Astrocyte (in vitro differentiated cells and primary cell): Measurements from ENCODE around the gene SPRR1B. TPM values are rescaled to one million over a fixed set of nuclear protein-coding genes. Genes with fewer than 3 reads are reported as not detected.

Experiments
- DNase-seq: peaks from one replicate; pipeline ENCODE4 v3.0.0-alpha.2; 2010; ENCODE audit warnings: low read depth
- FAIRE-seq: peaks from 2 replicates; lab custom pipeline; 2011; peaks lifted over from hg19 to GRCh38; lab: Jason Lieb, UNC
- H2AFZ ChIP-seq: 2 replicates; pipeline ENCODE4 v1.6.0; 2012; ENCODE audit warnings: low read depth, low read length, inconsistent platforms
- H3K27ac ChIP-seq: 2 replicates; pipeline ENCODE4 v1.5.1; 2011; ENCODE audit warnings: low read depth, low read length, inconsistent platforms
- H3K27me3 ChIP-seq: 2 replicates; pipeline ENCODE4 v1.6.0; 2011; ENCODE audit warnings: low read length, inconsistent platforms; ENCODE audit not compliant: insufficient read depth
- H3K36me3 ChIP-seq: 2 replicates; pipeline ENCODE4 v1.5.1; 2011; ENCODE audit warnings: low read length, inconsistent platforms; ENCODE audit not compliant: insufficient read depth
- H3K4me1 ChIP-seq: 2 replicates; pipeline ENCODE4 v1.5.1; 2011; ENCODE audit warnings: low read length, inconsistent platforms; ENCODE audit not compliant: insufficient read depth
- H3K4me2 ChIP-seq: 2 replicates; pipeline ENCODE4 v1.6.0; 2012; ENCODE audit warnings: low read length, inconsistent platforms
- H3K4me3 ChIP-seq: 2 replicates; pipeline ENCODE4 v1.5.1; 2011; ENCODE audit warnings: low read depth, mild to moderate bottlenecking, low read length, inconsistent platforms; ENCODE audit not compliant: insufficient read depth
- H3K79me2 ChIP-seq: 2 replicates; pipeline ENCODE4 v1.6.0; 2012; ENCODE audit warnings: mild to moderate bottlenecking, low read length, inconsistent platforms; ENCODE audit not compliant: insufficient read depth
- H3K9ac ChIP-seq: 2 replicates; pipeline ENCODE4 v1.6.0; 2012; ENCODE audit warnings: mild to moderate bottlenecking, low read length, inconsistent platforms
- H3K9me3 ChIP-seq: 2 replicates; pipeline ENCODE4 v1.5.1; 2012; ENCODE audit warnings: low read depth, mild to moderate bottlenecking, low read length, inconsistent platforms; ENCODE audit not compliant: insufficient read depth
- H4K20me1 ChIP-seq: 2 replicates; pipeline ENCODE4 v1.6.0; 2012; ENCODE audit warnings: low read length, inconsistent platforms; ENCODE audit not compliant: insufficient read depth
- H3K27ac Mint-ChIP-seq: one replicate; pipeline ENCODE4 v1.8.0; 2021; ENCODE audit warnings: mild to moderate bottlenecking, mixed read lengths; ENCODE audit not compliant: unreplicated experiment
- H3K27me3 Mint-ChIP-seq: one replicate; pipeline ENCODE4 v1.8.0; 2021; ENCODE audit warnings: low read depth, mixed read lengths; ENCODE audit not compliant: unreplicated experiment
- H3K36me3 Mint-ChIP-seq: one replicate; pipeline ENCODE4 v1.8.0; 2021; ENCODE audit warnings: low read depth, mixed read lengths; ENCODE audit not compliant: unreplicated experiment
- H3K4me1 Mint-ChIP-seq: one replicate; pipeline ENCODE4 v1.8.0; 2021; ENCODE audit warnings: low read depth, mixed read lengths; ENCODE audit not compliant: unreplicated experiment
- H3K4me3 Mint-ChIP-seq: one replicate; pipeline ENCODE4 v1.8.0; 2021; ENCODE audit warnings: mild to moderate bottlenecking, moderate library complexity, mixed read lengths; ENCODE audit not compliant: unreplicated experiment
- H3K9me3 Mint-ChIP-seq: one replicate; pipeline ENCODE4 v1.8.0; 2021; ENCODE audit warnings: mild to moderate bottlenecking, mixed read lengths; ENCODE audit not compliant: unreplicated experiment
- CTCF ChIP-seq: IDR thresholded peaks from 2 replicates; pipeline ENCODE4 v1.5.1; 2011; ENCODE audit warnings: low read depth, mild to moderate bottlenecking, inconsistent platforms, low read length, moderate library complexity; ENCODE audit not compliant: insufficient read depth
- EZH2 ChIP-seq: IDR thresholded peaks from 2 replicates; pipeline ENCODE4 v1.6.1; 2012; ENCODE audit warnings: mild to moderate bottlenecking, low read length, inconsistent platforms; ENCODE audit not compliant: insufficient read depth
- total RNA-seq: library from RNA; stranded (reverse); gene quantifications from 2 replicates; pipeline ENCODE4 v1.2.1, GENCODE V29; 2021

Gene SPRR1B
- total RNA-seq, 1 donor from 2014 or later: 0.39 TPM

- H3K36me3 Mint-ChIP-seq: no peaks in the 10 kb centered on the region
- H3K4me1 Mint-ChIP-seq: no peaks in the 10 kb centered on the region
- Histone ChIP-seq H3K4me1 (no peaks in the 10 kb centered on the region), H3K36me3 (no peaks in the 10 kb centered on the region), H2AFZ (no peak overlapping the region), H3K9ac (no peak overlapping the region), H3K27ac (no peak overlapping the region), H3K27me3 (no peaks in the 10 kb centered on the region), H4K20me1 (no peaks in the 10 kb centered on the region), H3K4me2 (no peak overlapping the region), H3K4me3 (no peak overlapping the region), H3K79me2 (no peaks in the 10 kb centered on the region), H3K9me3 (no peaks in the 10 kb centered on the region)
- H3K27me3 Mint-ChIP-seq: peaks cover 11% of the 10 kb centered on the region
- FAIRE-seq (no peak), DNase-seq (no peak)
- H3K9me3 Mint-ChIP-seq: no peaks in the 10 kb centered on the region
- H3K4me3 Mint-ChIP-seq: no peak overlapping the region
- TF ChIP-seq EZH2 (no peak), CTCF (no peak)
- H3K27ac Mint-ChIP-seq: no peak overlapping the region
Measured at GRCh38 chr1:153023109-153023508, 7.9 kb upstream of the SPRR1B start.

DNA sequence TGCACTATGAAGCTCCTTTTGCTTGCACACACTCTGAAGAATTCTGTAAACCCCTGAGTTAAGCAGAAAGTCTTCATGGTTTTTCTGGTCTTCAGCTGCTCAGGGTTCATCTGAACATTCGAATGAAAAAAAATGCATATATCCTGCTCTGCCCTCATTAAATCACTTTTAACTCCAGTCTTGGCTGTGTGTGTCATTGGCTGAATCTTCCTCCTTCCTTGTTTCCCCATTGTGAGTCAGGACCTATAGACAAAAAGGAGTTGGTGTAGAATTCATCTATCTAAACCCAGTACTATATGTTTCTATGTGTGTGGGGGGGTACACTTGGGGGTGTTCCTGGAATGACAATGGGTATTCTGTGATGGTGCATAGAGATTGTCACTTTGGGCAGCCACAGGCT lies 6.6 kb upstream of the SPRR1B start:
- Histone ChIP-seq H3K4me1 (no peaks in the 10 kb centered on the region), H2AFZ (no peak overlapping the region), H3K9me3 (no peaks in the 10 kb centered on the region), H3K27ac (no peak overlapping the region), H3K79me2 (no peaks in the 10 kb centered on the region), H3K27me3 (no peaks in the 10 kb centered on the region), H3K4me3 (no peak overlapping the region), H3K9ac (no peak overlapping the region), H3K36me3 (no peaks in the 10 kb centered on the region), H4K20me1 (no peaks in the 10 kb centered on the region), H3K4me2 (no peak overlapping the region)
- DNase-seq: no peak
- no peaks in the 10 kb centered on the region for H3K36me3 Mint-ChIP-seq
- no peak overlapping the region for H3K27ac Mint-ChIP-seq
- FAIRE-seq: no peak
- TF ChIP-seq EZH2 (no peak), CTCF (no peak)
- H3K27me3 Mint-ChIP-seq: peaks cover 6% of the 10 kb centered on the region
- no peaks in the 10 kb centered on the region for H3K9me3 Mint-ChIP-seq
- no peaks in the 10 kb centered on the region for H3K4me1 Mint-ChIP-seq
- no peak overlapping the region for H3K4me3 Mint-ChIP-seq

DNA sequence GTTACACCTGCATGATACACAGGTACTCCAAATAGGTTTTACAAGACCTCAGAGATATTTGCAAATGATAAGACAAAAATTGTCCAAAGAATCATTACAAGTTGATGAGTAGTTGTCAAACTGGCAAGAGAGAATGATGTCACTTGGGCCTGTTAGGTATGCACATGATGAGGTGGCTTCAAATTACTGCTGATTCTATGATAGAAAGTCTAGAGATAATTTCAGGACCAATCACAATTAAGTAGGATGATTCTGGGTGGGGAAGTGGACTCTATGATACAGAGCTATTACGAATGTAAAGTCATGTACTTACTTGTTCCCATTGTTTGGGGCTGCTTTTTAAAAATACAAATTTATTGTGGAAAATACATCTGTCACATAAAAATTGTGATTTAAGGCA lies 5.2 kb upstream of the SPRR1B start:
- no peak for DNase-seq
- no peaks in the 10 kb centered on the region for H4K20me1 ChIP-seq
- no peak for TF ChIP-seq EZH2
- no peak for TF ChIP-seq CTCF
- FAIRE-seq: no peak
- no peaks in the 10 kb centered on the region for H3K36me3 ChIP-seq
- H3K27me3 Mint-ChIP-seq: peaks cover 2% of the 10 kb centered on the region
- H3K9me3 ChIP-seq: no peaks in the 10 kb centered on the region
- H2AFZ ChIP-seq: no peak overlapping the region
- no peak overlapping the region for H3K4me2 ChIP-seq
- H3K9ac ChIP-seq: no peak overlapping the region
- no peak overlapping the region for H3K27ac Mint-ChIP-seq
- no peak overlapping the region for H3K4me3 Mint-ChIP-seq
- no peak overlapping the region for H3K27ac ChIP-seq
- H3K4me1 ChIP-seq: no peaks in the 10 kb centered on the region
- H3K4me3 ChIP-seq: no peak overlapping the region
- no peaks in the 10 kb centered on the region for H3K9me3 Mint-ChIP-seq
- H3K27me3 ChIP-seq: no peaks in the 10 kb centered on the region
- H3K79me2 ChIP-seq: no peaks in the 10 kb centered on the region
- H3K4me1 Mint-ChIP-seq: no peaks in the 10 kb centered on the region
- no peaks in the 10 kb centered on the region for H3K36me3 Mint-ChIP-seq
